Ishikawa (cell line): ENCODE measurements around the gene TMC5.

Source experiments
- CEBPB ChIP-seq: IDR thresholded peaks from 2 replicates; pipeline ENCODE4 v1.6.1; 2012
- EGR1 ChIP-seq: IDR thresholded peaks from 2 replicates; pipeline ENCODE4 v1.6.1; 2012
- TEAD4 ChIP-seq: IDR thresholded peaks from 2 replicates; pipeline ENCODE4 v1.6.1; 2012
- YY1 ChIP-seq: IDR thresholded peaks from 2 replicates; pipeline ENCODE4 v1.6.1; 2012; ENCODE audit warnings: low read depth
- TF ChIP-seq, protein P1 (sequence below): IDR thresholded peaks from 2 replicates; pipeline ENCODE4 v1.6.1; 2012; ENCODE audit warnings: low read depth, mild to moderate bottlenecking

DNA sequence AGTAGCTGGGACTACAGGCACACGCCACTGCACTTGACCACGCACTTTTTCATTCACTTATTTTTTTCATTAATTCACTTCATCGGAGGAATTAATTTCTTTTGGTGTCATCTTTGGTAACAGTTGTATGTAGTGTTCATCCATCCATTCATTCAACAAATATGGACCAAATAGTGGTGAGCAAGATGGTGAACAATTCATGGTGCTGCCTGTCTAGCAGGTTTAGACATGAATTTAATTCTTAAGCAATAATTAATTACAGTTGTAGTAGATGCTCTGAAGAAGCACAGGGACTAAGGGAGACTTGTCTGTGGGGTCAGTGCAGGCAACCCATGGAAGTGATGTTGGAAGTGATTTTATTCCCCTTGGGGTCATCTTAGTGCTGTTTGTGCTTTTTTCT is 81.8 kb downstream of the TMC5 start:
- TF ChIP-seq TEAD4 (no peak), CEBPB (no peak), YY1 (no peak), EGR1 (no peak)
- TF ChIP-seq, protein P1, sequence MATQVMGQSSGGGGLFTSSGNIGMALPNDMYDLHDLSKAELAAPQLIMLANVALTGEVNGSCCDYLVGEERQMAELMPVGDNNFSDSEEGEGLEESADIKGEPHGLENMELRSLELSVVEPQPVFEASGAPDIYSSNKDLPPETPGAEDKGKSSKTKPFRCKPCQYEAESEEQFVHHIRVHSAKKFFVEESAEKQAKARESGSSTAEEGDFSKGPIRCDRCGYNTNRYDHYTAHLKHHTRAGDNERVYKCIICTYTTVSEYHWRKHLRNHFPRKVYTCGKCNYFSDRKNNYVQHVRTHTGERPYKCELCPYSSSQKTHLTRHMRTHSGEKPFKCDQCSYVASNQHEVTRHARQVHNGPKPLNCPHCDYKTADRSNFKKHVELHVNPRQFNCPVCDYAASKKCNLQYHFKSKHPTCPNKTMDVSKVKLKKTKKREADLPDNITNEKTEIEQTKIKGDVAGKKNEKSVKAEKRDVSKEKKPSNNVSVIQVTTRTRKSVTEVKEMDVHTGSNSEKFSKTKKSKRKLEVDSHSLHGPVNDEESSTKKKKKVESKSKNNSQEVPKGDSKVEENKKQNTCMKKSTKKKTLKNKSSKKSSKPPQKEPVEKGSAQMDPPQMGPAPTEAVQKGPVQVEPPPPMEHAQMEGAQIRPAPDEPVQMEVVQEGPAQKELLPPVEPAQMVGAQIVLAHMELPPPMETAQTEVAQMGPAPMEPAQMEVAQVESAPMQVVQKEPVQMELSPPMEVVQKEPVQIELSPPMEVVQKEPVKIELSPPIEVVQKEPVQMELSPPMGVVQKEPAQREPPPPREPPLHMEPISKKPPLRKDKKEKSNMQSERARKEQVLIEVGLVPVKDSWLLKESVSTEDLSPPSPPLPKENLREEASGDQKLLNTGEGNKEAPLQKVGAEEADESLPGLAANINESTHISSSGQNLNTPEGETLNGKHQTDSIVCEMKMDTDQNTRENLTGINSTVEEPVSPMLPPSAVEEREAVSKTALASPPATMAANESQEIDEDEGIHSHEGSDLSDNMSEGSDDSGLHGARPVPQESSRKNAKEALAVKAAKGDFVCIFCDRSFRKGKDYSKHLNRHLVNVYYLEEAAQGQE: no peak
